ENCODE results near the gene PSMD5. TPM values are rescaled to one million over a fixed set of nuclear protein-coding genes. Genes with fewer than 3 reads are reported as not detected.
"Not testable (repeated sequence)": the region's sequence is repeated elsewhere in the genome, so short reads cannot be mapped to it uniquely, and the experiment has no call there.

Gene PSMD5
- total RNA-seq, 1 donor from 2014 or later, result 54.0 TPM

- intact Hi-C loops (cut with micrococcal nuclease), result no loop called here
Observed at GRCh38 chr9:120820095-120820494, 22.6 kb downstream of the PSMD5 start.

- intact Hi-C loops (cut with micrococcal nuclease), result loop anchor here (2.0 kb wide), 1 partner anchor 26 kb away; the partner anchor contains the start of gene FBXW2
Observed at GRCh38 chr9:120818595-120818994, 24.1 kb downstream of the PSMD5 start.

GRCh38 chr9:120815075-120815474, 27.6 kb downstream of the PSMD5 start:
- intact Hi-C loops (cut with micrococcal nuclease), result no loop called here

- intact Hi-C loops (cut with micrococcal nuclease), result no loop called here
Observed at GRCh38 chr9:120808931-120809330, 33.8 kb downstream of the PSMD5 start.

- intact Hi-C loops (cut with micrococcal nuclease), result no loop called here
Observed at GRCh38 chr9:120807607-120808379, 34.9 kb downstream of the PSMD5 start.

- intact Hi-C loops (cut with micrococcal nuclease), result not testable (repeated sequence)
Observed at GRCh38 chr9:120804784-120805363, 37.8 kb downstream of the PSMD5 start.

GRCh38 chr9:120801441-120801840, 41.3 kb downstream of the PSMD5 start:
- intact Hi-C loops (cut with micrococcal nuclease), result no loop called here

GRCh38 chr9:120792898-120793765, 49.6 kb downstream of the PSMD5 start, which contains the start of gene FBXW2:
FBXW2 (minus strand) TSS chr9:120793416; CDS start chr9:120788258, 5,158 bp downstream.
- intact Hi-C loops (cut with micrococcal nuclease), result loop anchor here (1.0 to 5.0 kb wide), 7 partner anchors 26 to 410 kb away; partner anchors contain the start of genes CDK5RAP2, MEGF9 and TRAF1

- intact Hi-C loops (cut with micrococcal nuclease), result loop anchor here (5.0 kb wide), 2 partner anchors 79 to 136 kb away; partner anchors contain the start of genes MEGF9 and TRAF1
Observed at GRCh38 chr9:120791161-120791560, 51.6 kb downstream of the PSMD5 start.

- intact Hi-C loops (cut with micrococcal nuclease), result no loop called here
Observed at GRCh38 chr9:120787933-120788332, 54.8 kb downstream of the PSMD5 start.

- intact Hi-C loops (cut with micrococcal nuclease), result no loop called here
Observed at GRCh38 chr9:120783602-120784047, 59.1 kb downstream of the PSMD5 start.

- intact Hi-C loops (cut with micrococcal nuclease), result no loop called here
Observed at GRCh38 chr9:120781236-120781635, 61.5 kb downstream of the PSMD5 start.

GRCh38 chr9:120780367-120780766, 62.4 kb downstream of the PSMD5 start:
- intact Hi-C loops (cut with micrococcal nuclease), result no loop called here

- intact Hi-C loops (cut with micrococcal nuclease), result no loop called here
Observed at GRCh38 chr9:120779227-120779626, 63.5 kb downstream of the PSMD5 start.

GRCh38 chr9:120778758-120779157, 64.0 kb downstream of the PSMD5 start:
- intact Hi-C loops (cut with micrococcal nuclease), result no loop called here

GRCh38 chr9:120777229-120777628, 65.5 kb downstream of the PSMD5 start:
- intact Hi-C loops (cut with micrococcal nuclease), result no loop called here

- intact Hi-C loops (cut with micrococcal nuclease), result no loop called here
Observed at GRCh38 chr9:120776788-120777187, 65.9 kb downstream of the PSMD5 start.

- intact Hi-C loops (cut with micrococcal nuclease), result no loop called here
Observed at GRCh38 chr9:120775859-120776258, 66.9 kb downstream of the PSMD5 start.

- intact Hi-C loops (cut with micrococcal nuclease), result no loop called here
Observed at GRCh38 chr9:120774719-120775118, 68.0 kb downstream of the PSMD5 start.

- intact Hi-C loops (cut with micrococcal nuclease), result no loop called here
Observed at GRCh38 chr9:120773256-120773655, 69.5 kb downstream of the PSMD5 start.

GRCh38 chr9:120770931-120771330, 71.8 kb downstream of the PSMD5 start:
- intact Hi-C loops (cut with micrococcal nuclease), result no loop called here

- intact Hi-C loops (cut with micrococcal nuclease), result no loop called here
Observed at GRCh38 chr9:120768886-120769285, 73.8 kb downstream of the PSMD5 start.
